HFF-Myc (cell line): ENCODE data around the gene ESYT3.

ENCODE experiments used
- DNase-seq: peaks from one replicate; pipeline ENCODE4 v3.0.0-alpha.2; 2011; ENCODE audit warnings: low read depth; ENCODE audit errors: extremely low read depth
- H3K4me3 ChIP-seq: replicated peaks from 2 replicates; pipeline ENCODE4 v1.5.1; 2011; ENCODE audit warnings: low read depth, mild to moderate bottlenecking, control low read depth, low read length
- CTCF ChIP-seq: IDR thresholded peaks from 2 replicates; pipeline ENCODE4 v1.5.1; 2012; ENCODE audit warnings: mild to moderate bottlenecking, low read depth, low read length, control low read depth; ENCODE audit errors: missing control alignments

The ESYT3 gene

GRCh38 chr3:138401834-138402233, 32.6 kb upstream of the ESYT3 start:
- DNase-seq: no peak
- no peak for TF ChIP-seq CTCF
- H3K4me3 ChIP-seq: no peak overlapping the region

DNA sequence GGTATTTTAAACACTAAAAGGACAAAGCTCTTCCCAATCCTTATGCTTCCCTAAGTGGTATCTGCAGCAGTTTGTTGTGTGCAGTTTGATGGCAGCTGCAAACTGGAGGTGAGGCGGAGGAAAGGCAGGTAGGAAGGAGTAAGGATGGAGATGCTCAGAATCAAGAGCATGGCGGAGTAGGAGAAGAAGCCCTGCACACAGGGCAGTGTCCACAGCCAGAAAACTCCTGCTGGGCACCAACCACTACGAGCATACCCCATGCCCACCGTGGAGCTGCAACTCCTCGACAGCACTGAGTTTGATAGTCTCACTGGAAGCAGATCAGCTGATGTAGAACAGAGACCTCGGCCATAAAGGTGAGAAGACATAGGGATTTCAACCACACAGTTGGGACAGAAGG, 30.3 kb upstream of the ESYT3 start:
- no peak for DNase-seq
- no peak for TF ChIP-seq CTCF
- no peak overlapping the region for H3K4me3 ChIP-seq

- TF ChIP-seq CTCF: no peak
- DNase-seq: no peak
- no peak overlapping the region for H3K4me3 ChIP-seq
Observed at GRCh38 chr3:138405001-138405400, 29.4 kb upstream of the ESYT3 start.

DNA sequence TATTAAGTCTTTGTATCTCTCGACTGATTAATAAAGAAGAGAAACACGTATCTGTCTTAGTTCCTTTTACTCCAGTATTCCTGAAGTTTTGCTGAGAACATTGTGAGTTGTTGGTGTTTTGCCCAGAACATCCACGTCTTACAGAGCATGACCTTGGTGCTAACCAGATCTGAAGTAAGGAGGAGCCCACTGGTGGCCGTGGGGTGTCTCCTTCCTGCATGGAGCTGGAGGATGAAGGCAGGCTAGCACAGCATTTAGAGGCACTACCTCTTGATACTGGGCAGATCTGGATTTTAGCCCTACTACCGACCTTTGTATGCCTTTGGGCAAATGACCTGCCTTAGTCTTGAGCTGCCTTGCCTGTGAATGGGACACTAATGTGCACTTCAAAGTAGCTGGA, 28.9 kb upstream of the ESYT3 start:
- H3K4me3 ChIP-seq: no peak overlapping the region
- TF ChIP-seq CTCF: no peak
- no peak for DNase-seq

DNA sequence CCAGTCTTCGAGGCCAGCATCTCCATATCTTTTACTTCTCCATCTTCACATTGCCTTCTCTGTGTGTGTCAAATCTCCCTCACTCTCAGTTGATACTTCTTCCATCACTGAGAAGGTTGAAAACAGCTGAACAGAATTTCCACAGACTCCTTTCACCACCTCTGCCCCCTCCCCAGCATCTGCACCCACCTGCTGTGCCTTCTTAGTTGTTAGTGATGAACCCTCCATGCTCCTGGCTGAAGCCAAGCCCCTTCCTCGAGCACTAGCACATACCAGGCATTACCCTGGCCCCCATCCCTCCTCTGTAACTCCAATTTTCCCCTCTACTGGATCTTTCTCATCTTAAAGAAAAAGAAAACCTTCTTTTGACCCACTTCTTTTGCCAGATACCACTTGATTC, 27.8 kb upstream of the ESYT3 start:
- no peak overlapping the region for H3K4me3 ChIP-seq
- no peak for TF ChIP-seq CTCF
- DNase-seq: no peak

DNA sequence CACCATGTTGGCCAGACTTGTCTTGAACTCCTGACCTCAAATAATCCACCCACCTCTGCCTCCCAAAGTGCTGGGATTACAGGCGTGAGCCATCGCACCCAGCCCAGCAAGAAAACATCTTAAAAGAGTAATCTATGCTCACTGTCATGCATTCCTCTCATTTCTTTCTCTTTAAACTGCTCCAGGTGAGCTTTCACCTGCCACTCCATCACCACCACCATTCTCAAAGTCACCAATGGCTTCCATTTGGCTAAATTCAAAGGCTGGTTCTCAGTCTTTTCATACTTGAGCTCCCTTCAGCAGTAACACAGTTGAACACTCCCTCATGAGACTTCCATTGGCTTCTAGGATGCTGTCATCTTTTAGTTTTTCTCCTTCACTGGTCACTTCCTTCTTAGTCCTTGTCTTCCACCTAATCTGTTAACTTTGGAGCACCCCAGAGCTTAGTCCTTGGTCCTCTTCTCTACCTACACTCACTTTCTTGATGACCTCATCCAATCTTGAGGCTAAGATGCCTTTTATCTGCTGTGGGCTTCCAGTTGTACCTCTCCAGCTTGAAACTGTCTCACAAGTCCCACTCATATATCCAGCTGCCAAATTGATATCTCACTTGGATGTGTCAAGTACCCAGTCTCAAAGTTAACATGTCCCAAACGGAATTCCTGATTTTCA, 27.0 kb upstream of the ESYT3 start:
- no peak overlapping the region for H3K4me3 ChIP-seq
- no peak for TF ChIP-seq CTCF
- DNase-seq: no peak
